Measurements from ENCODE around the gene SRGAP1.
"Not testable (repeated sequence)": the region's sequence is repeated elsewhere in the genome, so short reads cannot be mapped to it uniquely, and the experiment has no call there.

The SRGAP1 gene

DNA sequence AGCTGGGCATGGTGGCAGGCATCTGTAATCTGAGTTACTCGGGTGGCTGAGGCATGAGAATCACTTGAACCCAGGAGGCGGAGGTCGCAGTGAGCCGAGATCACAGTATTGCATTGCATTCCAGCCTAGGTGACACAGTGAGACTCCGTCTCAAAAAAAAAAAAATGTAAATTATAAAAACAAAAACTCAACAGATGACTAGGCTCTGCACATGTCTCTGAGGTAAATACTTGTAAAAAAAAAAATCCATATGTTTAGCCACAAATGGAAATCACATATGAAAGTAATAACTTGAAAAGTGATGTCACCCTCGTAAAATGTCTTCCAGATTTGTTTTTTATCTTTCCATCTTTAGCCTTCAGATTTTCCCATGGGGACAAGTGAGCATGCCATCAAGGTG, 292.6 kb downstream of the SRGAP1 start:
- DNase-seq: no peak

DNA sequence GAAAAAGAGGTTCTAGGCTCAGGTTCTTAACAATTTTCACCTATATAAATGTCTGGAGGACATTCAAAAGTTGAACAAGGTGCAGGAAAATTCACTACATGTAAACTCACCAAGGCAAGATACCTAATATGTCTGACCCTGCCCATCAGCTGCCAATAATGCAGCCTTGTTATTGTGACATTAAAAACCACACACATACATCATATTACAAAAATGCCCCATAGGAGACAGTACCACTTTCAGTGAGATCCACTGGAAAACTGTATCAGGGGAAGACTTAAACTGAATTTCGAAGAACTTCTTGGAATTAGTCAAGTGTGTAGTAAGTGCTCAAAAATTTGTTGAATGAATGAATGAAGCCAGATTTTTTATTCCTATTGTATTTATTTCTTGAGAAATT, 294.5 kb downstream of the SRGAP1 start:
- no peak for DNase-seq

DNA sequence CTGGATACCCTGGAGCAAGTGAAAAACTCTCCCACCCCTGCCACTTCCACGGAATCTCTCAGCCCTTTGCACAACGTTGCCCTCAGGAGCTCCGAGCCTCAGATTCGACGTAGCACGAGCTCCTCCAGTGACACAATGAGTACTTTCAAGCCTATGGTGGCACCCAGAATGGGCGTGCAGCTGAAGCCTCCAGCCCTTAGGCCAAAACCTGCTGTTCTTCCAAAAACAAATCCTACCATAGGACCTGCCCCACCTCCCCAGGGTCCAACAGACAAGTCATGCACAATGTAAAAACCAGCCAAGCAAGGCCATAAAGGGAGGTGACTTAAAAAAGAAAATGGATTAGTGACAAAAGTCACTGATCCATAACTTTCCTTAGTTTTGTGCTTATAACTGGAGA, 297.9 kb downstream of the SRGAP1 start:
- no peak for DNase-seq

DNA sequence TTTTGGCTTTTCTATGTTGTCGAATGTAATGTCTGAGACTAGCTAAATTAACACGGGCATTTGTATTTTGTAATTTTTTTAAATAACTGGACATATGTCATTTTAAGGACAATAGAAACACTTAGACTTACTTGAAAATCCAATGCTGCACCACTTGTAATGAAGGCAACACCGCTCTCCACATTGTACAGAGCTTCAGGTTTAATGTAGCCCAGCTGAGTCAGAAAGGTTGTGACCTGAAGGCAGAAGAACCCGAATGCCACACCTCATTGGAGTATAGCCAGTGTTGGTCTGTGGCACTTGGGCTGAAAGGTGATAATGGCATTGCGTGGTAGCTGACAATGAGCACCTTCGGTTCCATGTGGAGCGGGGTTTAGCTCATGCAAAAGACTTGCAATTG, 298.3 kb downstream of the SRGAP1 start:
- no peak for DNase-seq

DNA sequence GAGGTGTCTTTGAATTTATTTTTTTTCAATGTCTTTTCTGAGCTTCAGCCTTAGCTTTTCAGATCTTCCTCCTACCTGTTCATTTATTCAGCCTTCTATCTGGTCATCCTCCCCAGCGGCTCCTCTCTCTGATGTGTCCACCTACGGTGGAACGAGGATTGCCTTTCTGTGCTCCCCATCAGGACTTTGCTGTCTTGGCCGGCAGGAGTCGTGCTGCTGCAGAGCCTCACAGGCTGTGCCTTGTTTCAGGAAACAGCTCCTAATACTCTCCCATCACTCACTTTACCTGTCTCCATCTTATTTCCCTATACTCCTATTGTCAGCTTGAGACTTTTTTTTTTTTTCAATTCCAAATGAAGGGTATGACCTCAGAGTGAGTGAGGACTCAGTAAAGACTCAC, 300.7 kb downstream of the SRGAP1 start:
- no peak for DNase-seq

DNA sequence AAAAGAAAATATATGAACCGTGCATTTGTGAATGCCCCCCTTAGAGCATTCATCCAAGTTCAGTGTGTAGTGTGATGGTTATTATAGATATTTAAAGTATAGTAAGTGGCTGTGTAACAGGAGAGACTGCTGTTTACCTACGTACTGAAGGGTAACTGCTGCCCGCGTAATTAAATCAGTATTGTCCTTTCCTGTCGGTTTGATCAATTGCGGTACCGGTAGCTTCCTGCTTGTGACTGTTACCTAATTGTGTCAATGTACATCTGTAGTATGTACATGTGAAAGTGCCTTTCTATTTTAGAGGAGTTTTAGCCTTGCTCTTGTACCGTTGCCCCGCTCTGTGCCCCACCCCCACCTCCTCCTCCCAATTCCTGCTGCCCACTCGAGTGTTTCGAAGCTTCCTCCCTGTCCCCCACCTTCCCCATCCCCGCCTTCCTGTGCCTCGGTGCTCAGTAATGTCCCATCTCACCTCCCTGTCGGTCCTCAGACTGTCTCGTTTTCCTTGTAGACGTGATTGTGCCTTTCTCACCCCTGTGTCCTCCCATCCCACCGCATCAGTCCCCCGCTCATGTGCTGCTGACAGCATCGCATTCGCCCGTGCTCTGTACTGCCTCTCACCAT, 302.6 kb downstream of the SRGAP1 start:
- no peak for DNase-seq

DNA sequence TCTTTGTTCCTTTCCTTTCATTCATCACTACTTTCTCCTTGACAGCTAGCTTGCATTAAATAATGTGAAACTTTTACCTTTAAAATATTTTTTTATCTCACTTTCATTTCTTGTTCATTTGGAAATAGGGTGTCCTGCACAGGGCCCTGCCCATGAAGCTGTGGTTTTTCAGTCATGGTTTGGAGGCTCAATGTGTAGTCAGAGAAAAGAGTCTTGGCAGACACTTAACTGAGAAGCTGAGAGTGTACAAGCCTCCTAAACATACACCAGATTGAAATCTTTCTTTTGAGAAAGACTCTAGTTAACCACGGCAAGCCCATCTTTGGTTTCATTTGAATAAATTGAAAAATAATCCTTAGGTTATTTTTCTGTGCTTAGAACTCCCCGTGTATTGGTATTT, 303.4 kb downstream of the SRGAP1 start:
- DNase-seq: no peak

DNA sequence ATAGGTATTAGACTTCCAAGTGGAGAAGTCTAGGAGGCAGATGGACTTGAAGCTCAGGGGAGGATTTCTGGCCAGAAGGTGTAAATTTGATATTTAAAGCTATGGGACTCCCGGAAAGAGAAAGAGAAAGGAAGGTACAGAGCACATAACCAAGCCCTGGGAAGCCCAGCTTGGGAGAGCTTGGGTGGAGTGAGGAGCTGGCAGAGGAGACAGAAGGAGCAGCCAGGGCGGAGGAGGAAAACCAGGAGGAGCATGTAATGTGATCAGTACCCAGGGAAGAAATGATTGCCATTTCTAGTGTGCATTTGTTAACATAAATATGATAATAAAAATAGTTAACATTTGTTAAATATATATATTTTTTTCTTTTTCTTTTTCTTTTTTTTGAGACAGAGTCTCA, 310.2 kb downstream of the SRGAP1 start:
- no peak for DNase-seq

DNA sequence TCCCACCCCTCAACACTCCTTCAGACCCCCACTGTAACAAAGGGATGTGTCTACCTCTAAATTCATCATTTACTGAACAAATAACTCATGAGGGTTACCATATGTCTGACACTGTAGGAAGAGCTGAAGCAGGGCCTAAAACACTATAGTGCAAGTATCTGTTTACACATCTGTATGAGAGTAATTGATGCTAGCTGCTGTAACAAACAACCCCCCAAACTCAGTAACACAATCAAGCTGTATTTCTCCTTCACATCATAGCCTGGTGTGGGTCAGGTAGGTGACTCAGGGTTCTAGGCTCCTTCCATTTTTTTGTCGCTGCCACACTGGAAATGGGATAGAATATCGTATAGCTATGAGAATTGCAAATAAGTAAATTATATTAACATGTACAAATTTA, 312.6 kb downstream of the SRGAP1 start:
- no peak for DNase-seq

DNA sequence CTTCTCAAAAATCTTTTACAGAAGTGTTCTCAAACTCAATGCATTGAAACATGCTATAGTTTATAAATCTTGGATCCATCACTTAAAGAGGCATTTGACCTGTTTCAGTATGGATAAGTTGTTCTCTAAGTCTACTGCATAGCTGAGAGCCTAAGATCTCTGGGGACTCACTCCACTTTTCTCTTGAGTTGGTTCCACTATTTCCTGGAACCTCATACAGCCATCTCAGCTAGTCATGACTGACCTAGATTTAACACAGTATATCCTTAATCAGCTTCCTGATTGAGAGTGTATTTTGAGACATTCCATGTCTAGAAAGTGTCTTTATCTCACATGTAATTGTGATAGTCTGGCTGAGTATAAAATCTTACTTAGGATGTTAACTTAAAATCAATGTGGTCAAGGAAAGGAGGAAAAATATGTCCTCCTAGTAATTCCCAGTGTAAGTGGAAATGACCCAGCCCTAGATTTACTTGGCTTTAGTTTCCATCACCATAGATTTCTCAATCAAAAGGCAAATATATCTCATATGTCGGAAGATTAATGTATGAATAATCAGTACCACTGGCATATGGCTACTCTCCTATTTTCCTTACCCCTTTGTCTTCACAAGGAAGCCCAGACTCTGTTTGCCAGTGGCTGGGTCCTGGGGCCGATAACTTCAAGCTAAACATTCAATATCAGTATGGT, 315.7 kb downstream of the SRGAP1 start:
- DNase-seq: no peak

DNA sequence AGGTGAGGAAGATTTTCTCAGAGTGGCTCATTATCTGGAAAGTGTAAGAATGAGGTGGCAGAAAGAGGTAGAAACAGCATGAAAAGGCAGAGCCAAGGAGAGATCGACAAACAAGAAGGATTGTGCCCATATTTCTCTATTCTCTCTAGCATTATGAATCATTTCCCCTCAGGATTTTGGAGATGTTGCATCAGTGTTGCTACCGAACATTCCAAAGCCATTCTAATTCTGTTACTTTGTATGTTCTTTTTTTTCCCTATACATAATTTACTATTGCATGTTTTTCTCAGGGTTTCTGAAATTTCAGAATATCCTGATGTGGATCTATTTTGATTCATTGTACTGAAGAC, 316.2 kb downstream of the SRGAP1 start:
- no peak for DNase-seq

DNA sequence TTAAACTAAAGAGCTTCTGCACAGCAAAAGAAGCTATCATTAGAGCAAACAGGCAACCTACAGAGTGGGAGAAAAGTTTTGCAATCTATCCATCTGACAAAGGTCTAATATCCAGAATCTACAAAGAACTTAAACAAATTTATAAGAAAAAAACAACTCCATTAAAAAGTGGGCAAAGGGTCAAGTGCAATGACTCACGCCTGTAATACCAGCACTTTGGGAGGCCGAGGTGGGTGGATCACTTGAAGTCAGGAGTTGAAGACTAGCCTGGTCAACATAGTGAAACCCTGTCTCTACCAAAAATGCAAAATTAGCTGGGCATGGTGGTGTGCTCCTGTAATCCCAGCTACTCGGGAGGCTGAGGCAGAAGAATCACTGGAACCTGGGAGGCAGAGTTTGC, 322.1 kb downstream of the SRGAP1 start:
- not testable (repeated sequence) for DNase-seq

DNA sequence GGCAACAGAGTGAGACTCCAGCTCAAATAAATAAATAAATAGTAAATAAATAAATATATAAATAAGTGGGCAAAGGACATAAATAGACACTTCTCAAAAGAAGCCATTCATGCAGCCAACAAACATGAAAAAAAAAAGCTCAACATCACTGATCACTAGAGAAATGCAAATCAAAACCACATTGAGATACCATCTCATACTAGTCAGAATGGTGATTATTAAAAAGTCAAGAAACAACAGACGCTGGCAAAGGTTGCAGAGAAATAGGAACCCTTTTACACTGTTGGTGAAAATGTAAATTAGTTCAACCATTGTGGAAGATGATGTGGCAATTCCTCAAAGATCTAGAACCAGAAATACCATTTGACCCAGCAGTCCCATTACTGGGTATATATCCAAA, 322.5 kb downstream of the SRGAP1 start:
- DNase-seq: not testable (repeated sequence)

DNA sequence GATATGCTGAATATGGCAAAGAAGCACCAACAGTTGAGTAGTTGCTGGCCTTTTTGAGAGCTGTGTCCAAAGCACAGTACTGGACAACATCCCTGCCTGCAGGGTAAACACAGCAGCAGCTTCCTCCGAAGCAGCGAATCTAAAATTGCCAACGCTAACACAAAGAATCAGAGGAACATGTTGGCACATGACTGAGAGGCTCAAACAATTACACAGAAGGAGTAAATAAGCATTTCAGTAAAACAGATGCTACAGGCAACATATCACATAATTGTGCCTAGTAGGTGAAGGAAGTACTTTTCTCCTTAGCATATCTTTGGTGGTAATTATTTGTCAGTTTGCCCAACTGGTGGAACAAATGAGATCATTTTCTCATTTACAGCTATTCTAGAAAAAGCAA, 325.5 kb downstream of the SRGAP1 start:
- DNase-seq: no peak

DNA sequence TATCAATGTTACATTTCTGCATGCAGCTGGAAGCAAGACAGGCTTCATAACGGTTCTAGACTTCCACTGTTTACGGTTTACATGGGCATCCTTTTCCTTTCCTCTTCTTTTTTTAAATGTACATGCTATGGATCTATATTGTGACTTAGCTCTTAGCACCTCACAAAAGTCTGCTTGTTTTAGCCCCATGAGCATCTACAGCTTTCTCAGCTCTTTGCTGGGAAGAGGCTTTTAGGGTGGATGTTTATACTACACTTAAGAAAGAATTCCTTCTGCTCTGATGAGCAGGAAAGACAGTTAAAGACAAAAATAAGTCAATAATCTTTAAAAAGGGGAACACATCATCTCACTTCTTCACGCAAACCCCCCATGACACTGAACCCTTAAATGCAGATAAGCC, 326.2 kb downstream of the SRGAP1 start:
- DNase-seq: no peak

DNA sequence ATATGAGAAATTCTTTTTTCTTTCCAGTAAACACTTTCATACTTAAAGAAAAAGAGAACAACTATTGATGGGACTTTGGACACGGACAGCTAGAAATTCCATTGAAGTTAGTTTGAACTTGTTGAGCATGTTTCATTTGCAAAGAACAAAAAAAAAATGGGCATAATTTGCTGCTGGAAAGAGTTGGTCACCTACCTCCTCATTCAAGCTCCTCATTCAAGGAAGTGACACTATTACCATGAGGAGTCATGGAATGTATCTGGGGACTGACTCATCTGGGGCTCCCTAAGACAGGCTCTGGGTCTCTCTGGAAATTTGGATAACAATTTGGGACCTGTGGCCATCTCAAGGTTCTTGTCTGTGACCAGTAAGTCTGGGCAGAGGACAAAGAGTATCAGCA, 327.2 kb downstream of the SRGAP1 start:
- no peak for DNase-seq

DNA sequence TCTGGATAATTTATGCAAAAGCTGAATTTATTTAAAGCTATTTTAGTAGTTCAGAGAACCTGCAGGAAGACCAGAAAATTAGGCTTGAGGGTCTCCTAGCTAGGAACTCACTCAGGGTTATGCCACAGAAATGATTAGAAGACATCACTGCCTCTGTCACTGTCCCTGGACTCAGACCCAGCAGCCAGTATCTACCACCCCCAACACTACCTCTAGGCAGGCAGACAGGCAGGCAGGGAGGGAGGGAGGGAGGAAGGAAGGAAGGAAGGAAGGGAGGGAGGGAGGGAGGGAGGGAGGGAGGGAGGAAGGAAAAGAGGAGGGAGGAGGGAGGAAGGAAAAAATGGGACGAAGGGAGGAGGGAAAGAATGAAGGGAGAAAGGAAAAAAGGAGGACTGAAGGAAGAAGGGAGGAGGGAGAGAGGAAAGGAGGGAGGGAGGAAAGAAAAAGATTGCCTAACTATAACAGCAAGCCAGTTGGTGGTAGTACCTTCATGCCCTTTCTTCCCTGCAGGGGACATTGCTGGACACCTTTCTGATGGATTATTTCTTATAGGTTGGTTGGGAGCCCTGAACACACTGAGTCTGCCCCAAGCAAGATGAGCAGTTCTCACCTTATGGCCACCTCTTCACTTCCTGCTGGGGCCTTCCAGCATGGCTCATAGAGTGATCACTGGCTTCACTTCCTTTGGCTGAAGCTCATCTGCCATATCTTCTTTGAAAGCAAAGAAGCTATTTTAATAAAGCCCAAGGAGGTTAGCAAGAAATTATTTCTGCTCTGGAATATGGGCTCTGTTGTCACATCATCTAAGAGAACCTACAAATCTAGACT, 327.9 kb downstream of the SRGAP1 start:
- no peak for DNase-seq

DNA sequence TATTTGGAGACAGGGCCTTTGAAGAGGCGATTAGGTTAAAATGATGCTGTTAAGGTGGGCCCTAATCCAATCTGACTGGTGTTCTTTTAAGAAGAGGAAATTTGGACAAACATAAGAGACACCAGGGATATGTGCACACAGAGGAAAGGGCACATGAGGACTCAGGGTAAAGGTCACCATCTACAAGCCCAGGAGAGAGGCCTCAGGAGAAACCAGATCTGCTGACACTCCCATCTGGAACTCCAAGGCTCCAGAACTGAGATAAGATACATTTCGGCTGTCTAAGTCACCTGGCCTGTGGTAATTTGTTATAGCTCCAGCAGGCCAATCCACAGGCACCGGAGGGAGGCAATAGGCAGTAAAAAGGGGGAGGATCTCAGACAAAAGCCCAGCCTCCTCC, 329.0 kb downstream of the SRGAP1 start:
- DNase-seq: no peak

DNA sequence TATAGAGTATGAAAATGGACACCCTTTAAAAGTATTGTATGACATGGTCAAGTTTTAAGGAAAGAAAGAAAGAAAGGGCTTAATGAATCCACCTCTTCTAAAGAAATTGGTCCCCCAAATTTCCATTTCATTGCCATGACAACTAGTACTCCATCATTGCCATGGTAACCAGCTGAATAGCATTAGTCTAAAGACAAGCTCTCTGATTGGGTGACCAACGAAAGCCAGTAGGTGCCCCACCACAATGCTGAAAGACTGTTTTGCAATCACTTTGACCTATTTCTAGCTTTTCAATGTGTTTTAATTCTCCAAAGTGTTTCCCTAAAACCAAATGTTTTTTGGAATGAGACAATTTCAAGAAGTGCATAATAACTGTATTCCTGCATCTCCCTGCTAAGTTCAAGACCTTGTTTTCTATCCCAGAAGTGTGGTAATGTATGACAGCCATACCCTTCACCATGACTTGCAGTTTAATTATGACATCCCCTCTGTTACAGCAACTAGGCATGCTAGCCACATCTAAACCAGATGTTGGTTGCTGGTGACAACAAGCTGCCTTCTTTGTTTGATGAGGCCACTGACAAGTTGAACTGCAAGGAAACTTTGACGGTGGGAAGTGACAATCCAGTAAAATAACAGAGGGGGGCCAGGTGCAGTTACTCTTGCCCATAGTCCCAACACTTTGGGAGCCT, 330.9 kb downstream of the SRGAP1 start:
- peak; percentile 76 for DNase-seq

DNA sequence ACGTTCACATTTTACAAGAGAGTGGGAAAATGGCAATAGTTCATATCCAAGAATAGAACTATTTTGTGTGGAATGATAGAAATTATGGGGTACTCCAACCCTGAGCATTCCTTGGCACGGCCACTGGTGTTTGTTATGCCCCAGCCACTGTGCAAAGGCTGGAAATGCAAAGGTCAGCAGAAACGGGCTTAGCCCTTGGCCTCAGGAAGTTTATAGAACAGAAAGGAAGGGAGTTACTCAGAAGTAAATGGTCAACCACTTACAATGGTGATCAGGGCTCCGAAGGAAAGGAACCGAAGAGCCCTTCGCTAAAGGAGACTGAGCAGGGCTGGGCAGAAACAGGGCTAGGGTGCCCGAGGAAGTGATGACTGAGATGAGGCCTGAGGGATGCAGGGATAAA, 332.5 kb downstream of the SRGAP1 start:
- no peak for DNase-seq

DNA sequence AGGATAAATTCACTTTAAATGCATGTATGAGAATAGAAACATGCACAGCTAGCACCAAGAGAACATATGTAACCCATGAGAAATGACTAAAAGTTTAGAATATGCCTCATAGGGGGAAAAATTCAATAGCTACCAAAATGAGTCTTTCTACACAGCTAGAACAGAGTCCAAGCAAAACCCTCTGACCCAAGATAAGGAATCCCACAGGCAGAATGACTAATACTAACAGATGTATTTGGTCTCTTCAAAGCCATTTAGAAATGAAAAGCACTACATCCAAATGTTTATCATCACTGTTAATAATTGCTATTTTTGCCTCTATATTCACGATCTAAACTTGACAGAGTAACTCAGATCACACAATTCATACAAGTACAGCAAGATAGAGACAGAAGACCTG, 333.6 kb downstream of the SRGAP1 start:
- no peak for DNase-seq

DNA sequence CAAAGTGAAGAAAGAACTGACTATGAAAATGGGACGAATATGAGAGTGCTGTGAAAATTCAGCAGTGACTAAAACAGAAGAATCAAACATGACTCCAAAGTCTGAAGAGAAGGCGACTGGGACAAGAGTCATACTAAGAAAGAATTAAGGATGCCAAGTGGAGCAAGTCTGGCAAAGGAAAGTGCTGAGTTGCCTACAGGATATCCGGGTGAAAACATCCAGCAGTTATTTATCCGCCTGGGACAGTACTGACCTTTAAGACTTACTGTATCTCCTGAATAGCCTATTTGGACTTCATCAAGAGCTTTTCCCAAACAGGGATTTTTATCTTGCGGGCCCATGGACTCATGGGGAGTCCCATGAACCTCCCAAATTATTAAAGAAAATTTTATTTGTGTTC, 336.5 kb downstream of the SRGAP1 start:
- no peak for DNase-seq

DNA sequence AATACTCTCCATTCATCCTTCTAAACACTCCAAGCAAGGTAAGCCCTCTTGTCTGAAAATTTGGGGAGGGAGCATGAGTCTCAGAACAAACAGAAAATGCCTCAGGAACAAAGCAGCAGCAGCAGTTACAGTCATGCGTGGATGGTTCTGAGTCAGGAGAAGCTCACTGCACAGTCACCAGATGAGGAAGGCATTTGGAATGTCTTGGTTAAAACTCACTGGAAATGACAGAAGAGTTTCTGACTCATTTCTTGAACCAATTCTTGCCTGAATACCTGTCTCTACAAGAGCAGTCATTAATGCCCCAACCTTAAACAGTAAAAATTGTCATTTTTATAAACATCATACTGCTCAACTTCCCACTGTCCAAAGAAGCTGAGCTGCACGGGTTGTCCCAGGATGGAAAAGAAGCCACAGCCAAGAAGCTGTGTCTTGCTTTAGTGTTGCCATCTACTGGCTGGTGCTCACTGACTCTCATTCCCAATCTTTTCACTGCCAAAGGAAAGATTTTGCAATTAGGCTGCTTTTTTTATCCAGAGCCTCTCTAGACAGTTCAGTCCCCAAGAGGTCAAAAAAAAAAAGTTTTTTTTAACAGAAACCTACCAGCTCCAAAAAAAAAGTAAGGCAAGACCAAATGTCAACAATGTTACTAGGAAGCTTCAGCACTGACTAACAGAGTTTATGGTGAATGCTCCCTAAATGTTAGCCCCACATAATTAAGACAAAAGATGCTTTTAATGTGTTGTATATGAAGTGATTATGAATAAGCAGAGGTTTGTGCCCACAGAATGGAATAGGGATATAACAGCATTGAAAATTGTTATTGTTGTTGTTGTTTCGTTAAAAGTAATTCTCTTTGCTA, 337.2 kb downstream of the SRGAP1 start:
- DNase-seq: peak; percentile 17

Data from MV-4-11 (cell line).